PFSK-1 (cell line): Measurements from ENCODE around the gene PPP3CA.

Source experiments
- FOXP2 ChIP-seq: optimal IDR thresholded peaks from 2 replicates; pipeline ENCODE3; 2011; ENCODE audit warnings: borderline replicate concordance, control low read depth, inconsistent platforms; ENCODE audit not compliant: insufficient read depth; ENCODE audit errors: extremely low read length, extremely low read depth
- POLR2AphosphoS5 ChIP-seq: IDR thresholded peaks from 2 replicates; pipeline ENCODE4 v1.6.1; 2012; ENCODE audit warnings: low read depth, mild to moderate bottlenecking, control low read depth, low read length, moderate library complexity
- REST ChIP-seq, 2 experiments: IDR thresholded peaks; 2 replicates each; pipeline versions ENCODE4 v1.6.1 to v1.8.0; 2011 to 2012; ENCODE audit warnings: low read depth in 2 of 2, low read length in 2 of 2, control low read depth in 1 of 2, inconsistent platforms in 1 of 2, mild to moderate bottlenecking in 1 of 2, moderate library complexity in 1 of 2; ENCODE audit not compliant: insufficient read depth in 1 of 2
- SIN3A ChIP-seq: IDR thresholded peaks from 2 replicates; pipeline ENCODE4 v1.6.1; 2012; ENCODE audit warnings: mild to moderate bottlenecking, low read length, moderate library complexity, borderline replicate concordance; ENCODE audit not compliant: insufficient read depth
- TAF1 ChIP-seq: IDR thresholded peaks from 2 replicates; pipeline ENCODE4 v1.6.1; 2012; ENCODE audit warnings: low read length, control low read depth, borderline replicate concordance; ENCODE audit not compliant: insufficient read depth

Gene PPP3CA

GRCh38 chr4:101199507-101200285, 147.6 kb downstream of the PPP3CA start:
- TF ChIP-seq SIN3A = no peak
- TF ChIP-seq POLR2AphosphoS5 = no peak
- no peak for TF ChIP-seq REST (IDR thresholded peaks at IDR 0.05; ENCODE audit: insufficient read depth in 1 of 2, low read depth in 2 of 2, low read length in 2 of 2)
- no peak for TF ChIP-seq FOXP2
- no peak for TF ChIP-seq TAF1

GRCh38 chr4:101198682-101199339, 148.5 kb downstream of the PPP3CA start:
- TF ChIP-seq REST (IDR thresholded peaks at IDR 0.05; ENCODE audit: insufficient read depth in 1 of 2, low read depth in 2 of 2, low read length in 2 of 2) = no peak
- no peak for TF ChIP-seq FOXP2
- TF ChIP-seq TAF1 = no peak
- TF ChIP-seq SIN3A = no peak
- no peak for TF ChIP-seq POLR2AphosphoS5

GRCh38 chr4:101197350-101197749, 150.0 kb downstream of the PPP3CA start:
- TF ChIP-seq POLR2AphosphoS5 = no peak
- no peak for TF ChIP-seq SIN3A
- no peak for TF ChIP-seq FOXP2
- no peak for TF ChIP-seq REST (IDR thresholded peaks at IDR 0.05; ENCODE audit: insufficient read depth in 1 of 2, low read depth in 2 of 2, low read length in 2 of 2)
- no peak for TF ChIP-seq TAF1

- TF ChIP-seq REST (IDR thresholded peaks at IDR 0.05; ENCODE audit: insufficient read depth in 1 of 2, low read depth in 2 of 2, low read length in 2 of 2) = no peak
Measured at GRCh38 chr4:101192244-101192643, 155.1 kb downstream of the PPP3CA start.
